GM12878 (cell line): Measurements from ENCODE around the gene TMUB2.

Source experiments
- ATF2 ChIP-seq: IDR thresholded peaks from 2 replicates; pipeline ENCODE4 v1.6.1; 2012; ENCODE audit warnings: low read length, inconsistent platforms
- BCL3 ChIP-seq: IDR thresholded peaks from 2 replicates; pipeline ENCODE4 v1.6.1; 2011; ENCODE audit warnings: borderline replicate concordance, low read depth, mild to moderate bottlenecking, moderate library complexity, low read length; ENCODE audit not compliant: insufficient read depth, poor library complexity, severe bottlenecking
- CTCF ChIP-seq, 3 experiments: IDR thresholded peaks in 2 of 3; conservative IDR thresholded peaks in 1 of 3; 2 replicates each; pipeline ENCODE4 v1.5.1; 2011; ENCODE audit warnings: low read depth in 3 of 3, low read length in 3 of 3, mild to moderate bottlenecking in 3 of 3, control low read depth in 2 of 3, moderate library complexity in 2 of 3, inconsistent platforms in 1 of 3, mixed read lengths in 1 of 3; ENCODE audit not compliant: control insufficient read depth in 2 of 3, insufficient read depth in 1 of 3; ENCODE audit errors: extremely low read depth in 1 of 3
- IKZF2 ChIP-seq, 2 experiments: fragments of 450-650 bp; IDR thresholded peaks; 2 replicates each; pipeline ENCODE4 v1.6.1; 2017; ENCODE audit warnings: mild to moderate bottlenecking in 2 of 2, moderate library complexity in 2 of 2
- PBX3 ChIP-seq: IDR thresholded peaks from 2 replicates; pipeline ENCODE4 v1.6.1; 2011; ENCODE audit warnings: mild to moderate bottlenecking, low read depth, low read length, moderate library complexity; ENCODE audit not compliant: insufficient replicate concordance
- POLR2A ChIP-seq: IDR thresholded peaks from 2 replicates; pipeline ENCODE4 v1.6.1; 2011; ENCODE audit warnings: low read depth, mild to moderate bottlenecking, low read length
- POLR2AphosphoS5 ChIP-seq: IDR thresholded peaks from 2 replicates; pipeline ENCODE4 v1.6.1; 2011; ENCODE audit warnings: mild to moderate bottlenecking, low read length, inconsistent platforms
- REST ChIP-seq: IDR thresholded peaks from 2 replicates; pipeline ENCODE4 v1.6.1; 2012; ENCODE audit warnings: mild to moderate bottlenecking, low read depth, low read length
- SRF ChIP-seq, 2 experiments: IDR thresholded peaks; 2 replicates each; pipeline ENCODE4 v1.6.1; 2011; ENCODE audit warnings: low read depth in 2 of 2, low read length in 2 of 2, mild to moderate bottlenecking in 1 of 2, moderate library complexity in 1 of 2
- ZZZ3 ChIP-seq: IDR thresholded peaks from 2 replicates; pipeline ENCODE4 v1.6.1; 2011; ENCODE audit warnings: low read depth; ENCODE audit not compliant: control insufficient read depth, insufficient read length

- TF ChIP-seq IKZF2 (IDR thresholded peaks at IDR 0.05) (no peak), PBX3 (no peak), BCL3 (no peak), SRF (IDR thresholded peaks at IDR 0.05; ENCODE audit: low read depth in 2 of 2, low read length in 2 of 2) (no peak), POLR2A (no peak; the same call in 1 of the 2 replicates), CTCF (IDR thresholded peaks at IDR 0.05 in 2 of 3, conservative IDR thresholded peaks at IDR 0.05 in 1 of 3; ENCODE audit: control insufficient read depth in 2 of 3, extremely low read depth in 1 of 3, insufficient read depth in 1 of 3, low read depth in 3 of 3, low read length in 3 of 3) (peak in 1 of 3 experiments; percentile 28; a peak in 2 of 6 replicates), ATF2 (no peak), REST (no peak), ZZZ3 (no peak), POLR2AphosphoS5 (peak; percentile 71)
Measured at GRCh38 chr17:44197980-44198720, 11.4 kb downstream of the TMUB2 start.
